Measurements from ENCODE around the gene SDC1.

Gene SDC1

GRCh38 chr2:20213651-20214565 lies 11.0 kb downstream of the SDC1 start:
- no peak for DNase-seq (ENCODE audit: low read depth in 2 of 2)

- DNase-seq (ENCODE audit: low read depth in 2 of 2), result no peak
Measured at GRCh38 chr2:20212871-20213503, 11.9 kb downstream of the SDC1 start.

- peak in 1 of 2 experiments; percentile 40 for DNase-seq (ENCODE audit: low read depth in 2 of 2)
Measured at GRCh38 chr2:20212459-20212870, 12.5 kb downstream of the SDC1 start.

- DNase-seq (ENCODE audit: low read depth in 2 of 2), result no peak
Measured at GRCh38 chr2:20211860-20212458, 13.0 kb downstream of the SDC1 start.

- no peak for DNase-seq (ENCODE audit: low read depth in 2 of 2)
Measured at GRCh38 chr2:20211420-20211819, 13.5 kb downstream of the SDC1 start.

- DNase-seq (ENCODE audit: low read depth in 2 of 2), result no peak
Measured at GRCh38 chr2:20210462-20210861, 14.5 kb downstream of the SDC1 start.

- DNase-seq (ENCODE audit: low read depth in 2 of 2), result no peak
Measured at GRCh38 chr2:20209373-20210109, 15.4 kb downstream of the SDC1 start.

GRCh38 chr2:20208476-20208859 lies 16.5 kb downstream of the SDC1 start:
- no peak for DNase-seq (ENCODE audit: low read depth in 2 of 2)

- DNase-seq (ENCODE audit: low read depth in 2 of 2), result no peak
Measured at GRCh38 chr2:20207051-20207450, 17.9 kb downstream of the SDC1 start.

GRCh38 chr2:20205915-20206524 lies 18.9 kb downstream of the SDC1 start:
- no peak for DNase-seq (ENCODE audit: low read depth in 2 of 2)

GRCh38 chr2:20205069-20205468 lies 19.9 kb downstream of the SDC1 start:
- DNase-seq (ENCODE audit: low read depth in 2 of 2), result no peak

- DNase-seq (ENCODE audit: low read depth in 2 of 2), result no peak
Measured at GRCh38 chr2:20203521-20204225, 21.3 kb downstream of the SDC1 start.

GRCh38 chr2:20203072-20203471 lies 21.9 kb downstream of the SDC1 start:
- no peak for DNase-seq (ENCODE audit: low read depth in 2 of 2)

- DNase-seq (ENCODE audit: low read depth in 2 of 2), result no peak
Measured at GRCh38 chr2:20201671-20202070, 23.3 kb downstream of the SDC1 start.

- no peak for DNase-seq (ENCODE audit: low read depth in 2 of 2)
Measured at GRCh38 chr2:20200697-20201555, 24.0 kb downstream of the SDC1 start.

GRCh38 chr2:20199633-20200270 lies 25.2 kb downstream of the SDC1 start:
- no peak for DNase-seq (ENCODE audit: low read depth in 2 of 2)

GRCh38 chr2:20198796-20199632 lies 25.9 kb downstream of the SDC1 start:
- DNase-seq (ENCODE audit: low read depth in 2 of 2), result no peak

GRCh38 chr2:20198001-20198400 lies 26.9 kb downstream of the SDC1 start:
- DNase-seq (ENCODE audit: low read depth in 2 of 2), result no peak

GRCh38 chr2:20197192-20197591 lies 27.7 kb downstream of the SDC1 start:
- no peak for DNase-seq (ENCODE audit: low read depth in 2 of 2)
